ENCODE results near the gene DNM3.
A peak's percentile ranks its signal among the peaks of the same experiment; 100 is the strongest.
"Not testable (repeated sequence)": the region's sequence is repeated elsewhere in the genome, so short reads cannot be mapped to it uniquely, and the experiment has no call there.

The DNM3 gene

GRCh38 chr1:171841050-171841910 is at the start of gene DNM3:
TSS of gene DNM3 (plus strand) at chr1:171841498. CDS start at chr1:171841657, 159 bp downstream.
- DNase-seq = peak; percentile 88

GRCh38 chr1:171792656-171793369 is 48.5 kb upstream of the DNM3 start:
- DNase-seq = no peak

DNA sequence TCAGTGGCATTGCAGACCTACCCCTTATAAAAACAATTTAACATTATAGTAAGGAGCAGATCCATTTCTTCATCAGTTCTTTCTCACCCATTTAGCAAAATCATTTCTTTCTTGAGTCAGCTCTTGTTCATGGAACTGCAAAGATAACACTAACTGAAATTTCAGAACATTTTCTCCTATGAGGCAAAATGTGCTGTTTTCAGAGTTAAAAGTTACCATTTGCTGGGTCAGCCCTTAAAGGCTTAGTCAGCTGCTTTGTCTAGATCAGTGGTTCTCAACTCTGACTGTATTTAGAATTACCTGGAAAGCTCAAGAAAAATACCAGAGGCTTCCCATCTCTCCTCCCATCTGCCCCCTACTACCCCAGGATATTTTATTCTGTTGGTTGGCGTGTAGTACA is 47.7 kb upstream of the DNM3 start:
- no peak for DNase-seq

GRCh38 chr1:171794085-171794484 is 47.2 kb upstream of the DNM3 start:
- peak; percentile 79 for DNase-seq

DNA sequence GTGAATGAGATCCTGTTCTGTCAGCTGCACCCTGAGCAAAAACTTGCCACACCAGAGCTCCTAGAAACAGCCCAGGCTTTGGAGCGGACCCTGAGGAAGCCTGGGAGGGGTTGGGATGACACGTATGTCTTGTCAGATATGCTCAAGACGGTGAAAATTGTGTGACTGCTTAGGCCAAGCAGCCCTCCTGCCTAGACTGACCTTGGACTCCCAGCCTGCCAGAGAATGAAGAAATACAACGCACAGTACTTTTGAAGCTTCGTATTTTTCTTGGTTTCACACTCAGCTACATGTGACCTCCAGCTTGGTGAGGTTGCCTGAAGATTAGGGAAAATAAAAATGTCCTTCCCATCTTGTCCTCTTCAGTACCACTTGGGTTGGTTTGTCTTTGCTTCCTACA is 44.7 kb upstream of the DNM3 start:
- no peak for DNase-seq

- no peak for DNase-seq
Observed at GRCh38 chr1:171798311-171798710, 43.0 kb upstream of the DNM3 start.

DNA sequence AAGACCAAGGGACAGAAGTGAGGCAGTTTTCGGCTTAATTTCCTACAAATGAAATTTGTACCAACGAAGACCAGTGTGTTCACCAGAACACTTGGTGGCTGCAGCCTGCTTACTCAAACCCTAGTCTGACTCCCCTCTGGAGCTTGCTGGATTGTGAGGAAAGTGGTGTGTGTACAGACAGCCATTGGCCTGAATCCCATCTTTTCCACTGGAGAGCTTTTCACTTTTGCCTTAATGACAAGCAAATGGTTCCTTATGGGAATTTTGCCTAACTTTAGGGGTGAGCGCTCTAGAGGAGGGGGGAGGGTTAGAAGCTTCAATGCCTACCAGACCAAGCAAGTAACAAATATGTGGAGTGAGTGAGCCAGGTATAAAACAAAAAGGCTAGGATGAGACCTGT is 42.5 kb upstream of the DNM3 start:
- no peak for DNase-seq

- DNase-seq = no peak
Observed at GRCh38 chr1:171799166-171799565, 42.1 kb upstream of the DNM3 start.

DNA sequence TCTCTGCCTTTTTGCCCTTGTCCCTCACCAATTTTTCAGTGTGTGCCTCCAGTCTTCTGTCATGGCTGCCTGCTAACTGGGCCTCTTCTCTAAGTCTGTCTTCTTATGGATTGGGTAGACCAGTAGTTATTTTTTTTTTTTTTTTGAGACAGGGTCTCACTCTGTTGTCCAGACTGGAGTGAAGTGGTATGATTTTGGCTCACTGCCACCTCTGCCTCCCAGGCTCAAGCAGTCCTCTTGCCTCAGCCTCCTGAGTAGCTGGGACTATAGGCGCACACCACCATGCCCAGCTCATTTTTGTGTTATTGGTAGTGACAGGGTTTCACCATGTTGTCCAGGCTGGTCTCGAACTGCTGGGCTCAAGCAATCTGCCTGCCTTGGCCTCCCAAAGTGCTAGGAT is 41.6 kb upstream of the DNM3 start:
- not testable (repeated sequence) for DNase-seq

DNA sequence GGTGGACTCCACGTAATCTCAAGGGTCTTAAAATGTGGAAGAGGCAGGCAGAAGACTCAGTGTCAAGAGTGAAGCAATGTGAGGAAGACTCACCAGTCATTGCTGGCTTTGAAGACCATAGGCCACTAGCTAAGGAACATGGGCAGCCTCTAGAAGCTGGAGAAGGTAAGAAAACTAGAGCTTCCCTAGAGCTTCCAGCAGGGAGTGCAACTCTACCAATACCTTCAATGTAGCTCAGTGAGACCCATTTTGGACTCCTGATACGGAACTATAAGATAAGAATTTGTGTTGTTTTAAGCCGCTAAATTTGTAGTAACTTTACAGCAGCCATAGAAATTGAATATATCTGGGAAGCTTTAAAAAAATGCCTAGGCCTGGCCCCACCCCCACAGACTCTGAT is 41.0 kb upstream of the DNM3 start:
- DNase-seq = no peak

GRCh38 chr1:171800851-171801250 is 40.4 kb upstream of the DNM3 start:
- no peak for DNase-seq

DNA sequence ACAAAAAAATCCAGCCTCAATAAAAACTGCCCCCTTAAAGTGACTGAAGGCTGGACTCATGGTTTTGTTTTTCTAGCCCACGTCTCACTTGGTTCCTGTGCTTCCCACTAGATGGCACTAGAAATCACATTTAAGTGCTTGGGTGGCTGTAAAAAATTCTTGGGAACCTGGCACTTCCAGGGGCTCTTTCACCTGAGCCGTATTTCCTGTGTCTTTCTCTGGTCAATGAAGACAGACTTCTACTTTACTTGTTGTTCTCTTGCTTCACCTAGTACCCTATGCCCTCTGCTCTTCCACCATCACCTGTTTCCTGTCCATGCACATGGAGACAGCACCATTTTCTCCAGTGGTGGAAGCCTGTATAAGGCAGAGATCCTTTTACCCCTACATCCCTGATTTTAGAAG is 39.8 kb upstream of the DNM3 start:
- peak; percentile 36 for DNase-seq

DNA sequence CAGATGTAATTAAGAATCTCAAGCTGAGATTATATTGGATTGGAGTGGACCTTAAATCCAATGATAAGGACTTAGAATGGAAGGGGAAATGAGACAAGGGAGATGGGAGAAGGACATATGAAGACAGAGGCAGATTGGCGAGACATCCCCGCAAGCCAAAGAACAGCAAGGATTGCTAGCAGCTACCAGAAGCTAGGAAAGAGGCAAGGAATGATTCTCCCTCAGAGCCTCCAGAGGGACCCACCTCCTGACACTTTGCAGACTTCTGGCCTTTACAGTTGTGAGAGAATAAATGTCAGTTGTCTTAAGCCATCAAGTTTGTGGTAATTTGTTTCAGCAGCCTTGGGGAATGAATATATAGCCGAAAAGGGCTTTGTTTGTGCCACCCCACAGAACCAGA is 39.1 kb upstream of the DNM3 start:
- DNase-seq = no peak

DNA sequence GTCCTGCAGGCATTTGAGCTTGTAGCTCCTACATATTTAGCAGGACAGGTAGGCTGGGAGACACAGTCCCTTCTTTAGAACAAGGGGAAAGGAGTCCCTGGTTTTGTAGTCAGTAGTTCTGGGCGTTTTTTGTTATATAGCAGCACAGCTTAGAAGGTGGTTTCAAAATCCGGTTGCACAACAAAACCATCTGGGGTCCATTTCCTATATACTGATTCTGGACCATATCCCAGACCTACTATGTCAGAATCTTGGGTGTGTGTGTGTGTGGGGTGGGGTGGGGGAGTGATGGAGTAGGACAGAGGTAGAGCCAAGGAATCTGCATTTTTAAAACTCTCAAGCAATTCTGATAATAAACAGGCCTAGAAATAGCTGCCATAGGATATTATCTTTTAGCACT is 38.3 kb upstream of the DNM3 start:
- DNase-seq = peak; percentile 44

DNA sequence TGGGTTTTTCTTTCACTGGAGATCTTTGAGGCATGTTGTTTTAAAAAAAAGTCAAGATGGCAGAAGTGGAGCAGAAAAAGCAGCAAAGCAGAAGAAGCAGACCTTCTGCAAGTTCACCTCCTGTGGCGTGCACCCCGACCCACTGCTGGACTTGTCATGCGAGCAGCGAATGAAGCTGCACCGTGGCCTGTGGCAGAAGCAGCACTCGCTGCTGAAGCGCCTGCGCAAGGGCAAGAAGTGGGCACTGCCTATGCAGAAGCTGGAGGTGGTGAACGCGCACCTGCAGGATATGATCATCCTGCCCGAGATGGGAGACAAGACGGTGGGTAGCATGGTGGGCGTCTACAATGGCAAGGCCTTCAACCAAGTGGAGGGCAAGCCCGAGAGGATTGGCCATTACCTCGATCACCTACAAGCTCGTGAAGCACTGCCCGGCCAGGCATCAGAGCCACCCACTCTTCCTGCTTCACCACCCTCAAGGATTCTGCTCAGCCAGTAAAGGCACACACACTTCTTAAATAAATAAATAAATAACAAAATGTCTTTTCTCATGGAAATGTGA is 37.8 kb upstream of the DNM3 start:
- DNase-seq = no peak

GRCh38 chr1:171805395-171806115 is 35.7 kb upstream of the DNM3 start:
- no peak for DNase-seq

DNA sequence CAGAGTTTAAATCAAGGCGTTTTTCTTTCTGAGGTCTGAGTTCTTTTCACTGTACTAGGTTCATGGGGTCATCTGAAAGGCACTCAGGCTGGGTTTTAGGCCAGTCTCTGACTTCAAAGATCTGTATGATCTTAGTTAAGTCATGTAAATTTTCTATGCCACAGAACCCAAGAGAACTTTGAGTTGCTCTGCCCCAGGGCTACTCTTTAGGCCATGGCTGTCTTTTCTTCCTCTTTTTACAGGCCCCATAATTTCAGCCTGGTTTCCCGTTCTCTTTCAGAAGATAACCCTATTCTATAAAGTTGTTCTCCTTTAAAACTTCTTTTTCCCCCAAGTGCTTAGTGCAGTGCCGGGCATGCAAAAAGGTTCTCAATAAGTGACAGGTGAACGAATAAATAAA is 33.7 kb upstream of the DNM3 start:
- DNase-seq = no peak

DNA sequence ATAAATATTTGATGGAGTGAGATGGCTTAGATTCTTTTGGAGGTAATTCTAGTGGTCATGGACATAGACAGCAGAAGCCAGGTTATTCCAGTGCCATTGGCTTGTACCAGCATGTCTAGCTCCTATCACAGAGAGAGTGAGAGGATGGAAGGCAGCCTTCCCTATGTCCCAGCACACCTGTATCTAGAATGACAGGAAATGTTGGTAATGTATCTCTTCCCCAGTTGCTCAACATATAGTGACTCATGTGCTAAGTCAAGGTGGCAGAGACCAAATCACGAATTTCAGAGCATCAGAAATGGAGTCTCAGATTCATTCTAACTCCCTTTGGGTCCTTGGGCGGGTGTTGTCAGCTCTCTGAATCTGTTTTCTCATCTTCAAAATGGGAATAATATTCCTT is 31.5 kb upstream of the DNM3 start:
- no peak for DNase-seq

- DNase-seq = no peak
Observed at GRCh38 chr1:171811672-171812071, 29.6 kb upstream of the DNM3 start.

- peak; percentile 32 for DNase-seq
Observed at GRCh38 chr1:171814692-171815091, 26.6 kb upstream of the DNM3 start.

GRCh38 chr1:171816300-171816901 is 24.9 kb upstream of the DNM3 start:
- no peak for DNase-seq

- peak; percentile 81 for DNase-seq
Observed at GRCh38 chr1:171817511-171818265, 23.6 kb upstream of the DNM3 start.
